Measurements from ENCODE around the gene PAOX.

Gene PAOX

GRCh38 chr10:133440633-133441285 is 61.7 kb downstream of the PAOX start:
- DNase-seq = no peak

Measured in SIG-M5 (cell line).